Sigmoid colon (tissue), 7 donors: Measurements from ENCODE around the gene CFB. TPM values are rescaled to one million over a fixed set of nuclear protein-coding genes. Genes with fewer than 3 reads are reported as not detected.
A peak's percentile ranks its signal among the peaks of the same experiment; 100 is the strongest.

Experiments
- DNase-seq: peaks from one replicate; pipeline ENCODE4 v3.0.0-alpha.2; 2019
- H3K27ac ChIP-seq, 4 donors: fragments of 200-600 bp; sonication (generic); one replicate each; pipeline ENCODE4 v1.5.1; 2016 to 2019; ENCODE audit warnings: mild to moderate bottlenecking in 1 of 4
- H3K27me3 ChIP-seq, 3 donors: fragments of 200-600 bp; sonication (generic); one replicate each; pipeline ENCODE4 v1.5.1; 2019; ENCODE audit warnings: mild to moderate bottlenecking in 1 of 3
- H3K36me3 ChIP-seq, 4 donors: fragments of 200-600 bp; sonication (generic); one replicate each; pipeline ENCODE4 v1.5.1; 2016 to 2019
- H3K4me1 ChIP-seq, 4 donors: fragments of 200-600 bp; sonication (generic); one replicate each; pipeline ENCODE4 v1.5.1; 2017 to 2019
- H3K4me3 ChIP-seq, 4 donors: fragments of 200-600 bp; sonication (generic); one replicate each; pipeline ENCODE4 v1.5.1; 2017 to 2019; ENCODE audit warnings: mild to moderate bottlenecking in 2 of 4, moderate library complexity in 1 of 4
- H3K9me3 ChIP-seq, 4 donors: fragments of 200-600 bp in 3 of 4; sonication (generic) in 3 of 4; one replicate each; pipeline versions ENCODE4 v1.5.1 to v1.6.1; 2013 to 2019
- CTCF ChIP-seq, 4 experiments: fragments of 450-650 bp in 3 of 4; fragments of 200-600 bp in 1 of 4; IDR thresholded peaks; one replicate each; pipeline ENCODE4 v1.5.1; 2016 to 2019; ENCODE audit warnings: antibody characterized with exemption in 4 of 4, mild to moderate bottlenecking in 3 of 4, moderate library complexity in 2 of 4
- EP300 ChIP-seq, 4 donors: sonication (generic); formaldehyde crosslinking; IDR thresholded peaks; one replicate each; pipeline ENCODE4 v1.6.1; 2017; ENCODE audit warnings: antibody characterized with exemption in 4 of 4
- POLR2A ChIP-seq, 2 donors: fragments of 450-650 bp; IDR thresholded peaks; one replicate each; pipeline ENCODE4 v1.6.1; 2016; ENCODE audit warnings: antibody characterized with exemption in 2 of 2, mild to moderate bottlenecking in 2 of 2, moderate library complexity in 2 of 2
- POLR2AphosphoS5 ChIP-seq, 4 donors: sonication (generic); formaldehyde crosslinking; IDR thresholded peaks; one replicate each; pipeline ENCODE4 v1.6.1; 2017; ENCODE audit warnings: antibody characterized with exemption in 4 of 4
- WGBS, 2 donors: extraction: QIAGEN DNeasy Blood & Tissue Kit; methylation state at CpG; one replicate each; pipeline ENCODE4 v1.1.7; 2013; 5-methylcytosine and 5-hydroxymethylcytosine counted together
- intact Hi-C: fragments of 100-400 bp; cut with DNase I; formaldehyde crosslinking; loops from one replicate; pipeline ENCODE4 v1.15.1; 2023
- polyA plus RNA-seq, 3 donors: library from polyadenylated mRNA; stranded (reverse); fragments of 200-250 nt; gene quantifications; one replicate each; pipeline ENCODE4 v1.2.3, GENCODE V29; 2013
- total RNA-seq, 4 donors: library from RNA; depleted of rRNA; stranded (reverse); fragments of >200 nt; gene quantifications; one replicate each; pipeline ENCODE4 v1.1.0, GENCODE V29; 2016
- donor health status: healthy with polysubstance abuse.
- donor health status: Bipolar disorder and iron deficiency.
- donor health status: healthy.

Gene CFB
- total and polyA plus RNA-seq, 7 donors, result 3.6 to 118 (median 23.9) TPM

- intact Hi-C loops, result no loop called here
- Histone ChIP-seq H3K36me3 (peaks cover 0 to 12% (median 8%) of the 10 kb centered on the region in 4 donors), H3K27ac (no peak overlapping the region), H3K27me3 (no peaks in the 10 kb centered on the region), H3K4me3 (no peak overlapping the region), H3K4me1 (peaks cover 0 to 23% (median 20%) of the 10 kb centered on the region in 4 donors), H3K9me3 (no peaks in the 10 kb centered on the region)
- 91 to 93% methylated on average over 24 of the region's 24 CpGs for WGBS, 2 donors
- no peak for DNase-seq
- TF ChIP-seq POLR2AphosphoS5 (IDR thresholded peaks at IDR 0.05), result no peak
- no peak for TF ChIP-seq CTCF (IDR thresholded peaks at IDR 0.05)
- TF ChIP-seq POLR2A (IDR thresholded peaks at IDR 0.05), result no peak
- TF ChIP-seq EP300 (IDR thresholded peaks at IDR 0.05), result no peak
These were observed 1.3 kb downstream of the CFB start for GRCh38 chr6:31947070-31947675.

GRCh38 chr6:31947864-31948263 is 2.0 kb downstream of the CFB start:
- TF ChIP-seq EP300 (IDR thresholded peaks at IDR 0.05), result no peak
- TF ChIP-seq CTCF (IDR thresholded peaks at IDR 0.05), result no peak
- no peak for TF ChIP-seq POLR2A (IDR thresholded peaks at IDR 0.05)
- TF ChIP-seq POLR2AphosphoS5 (IDR thresholded peaks at IDR 0.05), result no peak
- no peak overlapping the region for H3K4me3 ChIP-seq
- H3K27me3 ChIP-seq, result no peaks in the 10 kb centered on the region
- no peak overlapping the region for H3K27ac ChIP-seq
- 91 to 95% methylated on average over 4 of the region's 4 CpGs for WGBS, 2 donors
- peaks cover 0 to 23% (median 20%) of the 10 kb centered on the region in 4 donors for H3K4me1 ChIP-seq
- DNase-seq, result no peak
- no peaks in the 10 kb centered on the region for H3K9me3 ChIP-seq
- peaks cover 0 to 19% (median 10%) of the 10 kb centered on the region in 4 donors for H3K36me3 ChIP-seq
- intact Hi-C loops, result no loop called here

GRCh38 chr6:31948306-31948705 is 2.4 kb downstream of the CFB start:
- Histone ChIP-seq H3K27ac (no peak overlapping the region), H3K9me3 (no peaks in the 10 kb centered on the region), H3K27me3 (no peaks in the 10 kb centered on the region), H3K4me1 (peaks cover 0 to 23% (median 20%) of the 10 kb centered on the region in 4 donors), H3K4me3 (no peak overlapping the region), H3K36me3 (peaks cover 0 to 23% (median 12%) of the 10 kb centered on the region in 4 donors)
- intact Hi-C loops, result no loop called here
- no peak for DNase-seq
- TF ChIP-seq POLR2A (IDR thresholded peaks at IDR 0.05) (no peak), EP300 (IDR thresholded peaks at IDR 0.05) (no peak), POLR2AphosphoS5 (IDR thresholded peaks at IDR 0.05) (no peak), CTCF (IDR thresholded peaks at IDR 0.05) (no peak)
- 80 to 84% methylated on average over 5 of the region's 5 CpGs for WGBS, 2 donors

- H3K27me3 ChIP-seq, result no peaks in the 10 kb centered on the region
- WGBS, 2 donors, result 80 to 88% methylated on average over 6 of the region's 6 CpGs
- peaks cover 5 to 29% (median 18%) of the 10 kb centered on the region in 4 donors for H3K36me3 ChIP-seq
- intact Hi-C loops, result no loop called here
- H3K4me1 ChIP-seq, result peaks cover 0 to 23% (median 20%) of the 10 kb centered on the region in 4 donors
- no peak for DNase-seq
- H3K27ac ChIP-seq, result peak overlapping the region in 1 of 4 donors; percentile 6
- TF ChIP-seq EP300 (IDR thresholded peaks at IDR 0.05) (no peak), CTCF (IDR thresholded peaks at IDR 0.05) (no peak)
- no peaks in the 10 kb centered on the region for H3K9me3 ChIP-seq
- no peak overlapping the region for H3K4me3 ChIP-seq
These were observed 3.0 kb downstream of the CFB start for GRCh38 chr6:31948753-31949413.
